ENCODE data around the gene SESN3.

SESN3 gene

DNA sequence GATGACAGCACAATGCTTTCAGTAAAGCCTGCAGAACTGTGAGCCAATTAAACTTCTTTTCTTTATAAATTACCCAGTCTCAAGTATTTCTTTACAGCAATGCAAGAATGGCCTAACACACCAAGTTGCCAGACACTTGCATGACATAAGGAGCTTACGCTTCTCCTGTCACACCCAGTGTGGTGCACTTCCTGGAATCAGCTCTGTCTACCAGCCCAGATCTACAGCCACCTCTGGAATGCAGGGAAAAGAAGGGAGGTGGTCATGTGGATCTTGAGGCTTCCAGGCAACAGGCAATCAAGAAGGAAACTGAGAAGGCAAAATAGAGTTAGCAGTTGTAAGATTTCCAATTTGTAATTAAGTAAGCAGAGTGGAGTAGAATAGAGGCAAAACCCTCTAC lies 37.4 kb upstream of the SESN3 start:
- in situ Hi-C loops (cut with HindIII; ENCODE audit: low sequenced_read_pairs): no loop called here
- no peak for DNase-seq (ENCODE audit: low read depth, low spot score)
- H3K4me3 ChIP-seq (ENCODE audit: low read depth, low read length): no peak overlapping the region
- no peak for TF ChIP-seq CTCF (IDR thresholded peaks at IDR 0.05; ENCODE audit: low read depth, low read length)

- in situ Hi-C loops (cut with HindIII; ENCODE audit: low sequenced_read_pairs): no loop called here
- DNase-seq (ENCODE audit: low read depth, low spot score): no peak
- H3K4me3 ChIP-seq (ENCODE audit: low read depth, low read length): no peak overlapping the region
- no peak for TF ChIP-seq CTCF (IDR thresholded peaks at IDR 0.05; ENCODE audit: low read depth, low read length)
Observed at GRCh38 chr11:95267601-95268213, 36.7 kb upstream of the SESN3 start.

DNA sequence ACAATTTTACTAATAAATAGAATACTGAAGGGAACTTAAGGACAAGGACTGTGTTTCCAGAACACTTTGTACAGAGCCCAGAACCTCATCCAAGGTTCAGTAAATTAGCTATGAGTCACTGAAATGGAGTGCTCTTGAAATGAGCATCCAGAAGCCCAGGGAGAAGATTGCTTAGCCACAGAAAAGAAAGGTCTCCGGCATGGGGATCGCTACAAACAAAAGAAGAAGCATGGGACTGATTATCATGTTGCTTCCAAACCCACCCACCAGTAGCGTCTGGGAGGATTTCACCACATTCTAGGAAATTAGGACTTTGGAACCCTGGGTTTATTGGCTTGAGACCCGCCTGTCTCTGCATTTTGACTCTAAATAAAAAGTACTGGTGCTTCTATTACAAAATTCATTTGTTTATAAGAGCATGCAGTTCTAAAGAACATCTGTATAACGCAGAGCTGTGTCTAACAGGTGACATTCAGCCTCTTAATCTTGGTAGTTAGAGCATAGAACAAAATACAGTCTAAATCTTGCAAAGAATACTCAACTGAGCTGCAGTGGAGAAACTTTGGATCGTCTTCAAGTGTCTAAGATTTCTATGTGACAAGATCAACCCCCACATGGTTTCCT lies 35.9 kb upstream of the SESN3 start:
- DNase-seq (ENCODE audit: low read depth, low spot score): peak; percentile 29
- in situ Hi-C loops (cut with HindIII; ENCODE audit: low sequenced_read_pairs): no loop called here
- no peak overlapping the region for H3K4me3 ChIP-seq (ENCODE audit: low read depth, low read length)
- TF ChIP-seq CTCF (IDR thresholded peaks at IDR 0.05; ENCODE audit: low read depth, low read length): no peak

- in situ Hi-C loops (cut with HindIII; ENCODE audit: low sequenced_read_pairs): no loop called here
- TF ChIP-seq CTCF (IDR thresholded peaks at IDR 0.05; ENCODE audit: low read depth, low read length): no peak
- DNase-seq (ENCODE audit: low read depth, low spot score): no peak
- H3K4me3 ChIP-seq (ENCODE audit: low read depth, low read length): no peak overlapping the region
Observed at GRCh38 chr11:95264881-95265280, 33.9 kb upstream of the SESN3 start.

DNA sequence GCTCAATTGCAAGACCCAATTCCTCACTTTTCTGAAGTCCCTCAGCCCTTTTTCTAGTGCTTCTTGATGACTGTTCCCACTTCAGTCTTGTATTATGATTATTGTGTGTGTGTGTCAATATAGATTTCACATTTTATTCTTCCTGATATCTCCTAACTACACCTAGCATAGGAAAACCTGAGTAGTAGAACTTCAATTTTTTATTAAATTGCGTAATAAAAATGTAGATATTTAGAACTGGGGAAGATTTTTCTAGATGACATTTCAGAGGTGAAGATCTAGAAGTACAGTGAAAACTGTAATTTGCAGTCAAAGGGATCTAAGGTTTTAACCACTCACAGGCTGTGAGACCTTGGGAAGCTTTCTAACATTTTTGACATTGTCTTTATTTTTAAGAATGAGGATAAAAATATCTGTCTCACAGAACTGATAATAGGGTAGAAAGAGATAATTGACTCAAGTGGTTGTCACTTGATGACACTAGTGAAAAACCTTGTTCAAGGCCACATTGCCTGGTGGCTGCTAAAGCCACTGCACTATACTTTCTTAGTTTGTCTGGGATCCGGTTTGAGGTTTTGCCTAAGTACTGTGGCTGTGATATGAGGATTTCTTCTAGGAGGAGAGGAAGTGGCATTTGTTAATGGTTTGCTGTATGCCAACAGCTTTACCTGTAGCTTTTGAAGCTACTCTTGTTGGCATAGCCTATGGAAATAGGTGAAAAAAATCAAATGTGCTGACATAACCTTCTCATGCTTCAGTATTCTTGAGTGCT lies 32.2 kb upstream of the SESN3 start:
- no peak for DNase-seq (ENCODE audit: low read depth, low spot score)
- in situ Hi-C loops (cut with HindIII; ENCODE audit: low sequenced_read_pairs): no loop called here

More for the DNA sequence above, 32.2 kb upstream of the SESN3 start:
- TF ChIP-seq CTCF (IDR thresholded peaks at IDR 0.05; ENCODE audit: low read depth, low read length): no peak
- H3K4me3 ChIP-seq (ENCODE audit: low read depth, low read length): no peak overlapping the region

Data from astrocyte of the spinal cord (primary cell).